ENCODE results near the gene AGBL3. TPM values are rescaled to one million over a fixed set of nuclear protein-coding genes. Genes with fewer than 3 reads are reported as not detected.

AGBL3 gene
- polyA plus RNA-seq, 2 of the 4 experiments (the other 2 are of a cell fraction), result 2.2 to 4.3 TPM

GRCh38 chr7:134954197-134955082, 31.9 kb upstream of the AGBL3 start:
- CTCF ChIA-PET, result interaction anchor here (0.8 to 6.4 kb wide), 26 partner anchors 9 to 440 kb away, joined by 3 to 83 read pairs (median 4); partner anchors contain the start of gene CYREN
- H3K4me3 ChIP-seq, result no peak overlapping the region
- 40% methylated on average over 9 of the region's 9 CpGs for WGBS (ENCODE audit: missing lambda C conversion rate)
- ATAC-seq (peak in 1 of 2 experiments; percentile 66; a peak in 2 of 6 replicates), FAIRE-seq (peak; percentile 7), DNase-seq (ENCODE audit: low read depth in 1 of 2, low spot score in 1 of 2) (peak; percentile 22 to 51)
- POLR2A ChIA-PET, result no interaction called here
- TF ChIP-seq CBX8 (IDR thresholded peaks at IDR 0.05), result no peak
- TF ChIP-seq HOXB13 (CRISPR knock-in tag; IDR thresholded peaks at IDR 0.05; ENCODE audit: low read depth), result no peak
- TF ChIP-seq MAZ (IDR thresholded peaks at IDR 0.05; ENCODE audit: borderline replicate concordance, low read depth, low read length), result no peak
- no peak for TF ChIP-seq CHD2 (IDR thresholded peaks at IDR 0.05; ENCODE audit: low read length, partially characterized antibody)
- no peak for TF ChIP-seq ZSCAN20 (CRISPR knock-in tag; IDR thresholded peaks at IDR 0.05)
- no peak for TF ChIP-seq HDAC2 (IDR thresholded peaks at IDR 0.05)
- no peak for TF ChIP-seq HOXA7 (CRISPR knock-in tag; IDR thresholded peaks at IDR 0.05)
- no peak for TF ChIP-seq KDM5A (IDR thresholded peaks at IDR 0.05)
- peak; percentile 83 to 87 for TF ChIP-seq RAD21 (conservative IDR thresholded peaks at IDR 0.05 in 1 of 2, IDR thresholded peaks at IDR 0.05 in 1 of 2)
- no peak for TF ChIP-seq EHMT2 (IDR thresholded peaks at IDR 0.05; ENCODE audit: low read depth)
- TF ChIP-seq SMC3 (IDR thresholded peaks at IDR 0.05), result peak; percentile 84
- no peak for TF ChIP-seq EP300 (IDR thresholded peaks at IDR 0.05)
- no peak for TF ChIP-seq HOXB5 (CRISPR knock-in tag; IDR thresholded peaks at IDR 0.05)
- no peak for TF ChIP-seq CEBPB (IDR thresholded peaks at IDR 0.05)
- TF ChIP-seq CTCF (IDR thresholded peaks at IDR 0.05), result peak; percentile 86
- TF ChIP-seq JUNB (IDR thresholded peaks at IDR 0.05), result no peak
- no peak for TF ChIP-seq HES2 (IDR thresholded peaks at IDR 0.05)
- no peak for TF ChIP-seq NFE2L2 (conservative IDR thresholded peaks at IDR 0.05; ENCODE audit: low read length)
- TF ChIP-seq RARB (CRISPR knock-in tag; IDR thresholded peaks at IDR 0.05), result no peak
- no peak for TF ChIP-seq PBX3 (IDR thresholded peaks at IDR 0.05)
- no peak for TF ChIP-seq RCOR1 (IDR thresholded peaks at IDR 0.05; ENCODE audit: low read depth, low read length)
- no peak for TF ChIP-seq ATOH8 (CRISPR knock-in tag; IDR thresholded peaks at IDR 0.05; ENCODE audit: low read depth)
- no peak for TF ChIP-seq E2F6 (IDR thresholded peaks at IDR 0.05; ENCODE audit: borderline replicate concordance, low read depth)
- no peak for TF ChIP-seq BHLHE40 (IDR thresholded peaks at IDR 0.05; ENCODE audit: low read depth, low read length)
- no peak for TF ChIP-seq REST (IDR thresholded peaks at IDR 0.05)
- TF ChIP-seq ELK1 (IDR thresholded peaks at IDR 0.05; ENCODE audit: low read depth, low read length), result no peak
- H3K4me1 ChIP-seq, result no peaks in the 10 kb centered on the region
- H3K9me3 ChIP-seq, result no peaks in the 10 kb centered on the region
- no peak overlapping the region; a peak in 1 of 6 replicates for H3K27ac ChIP-seq
- no peak overlapping the region for H3K4me2 ChIP-seq
